ENCODE data around the gene GALNTL6. TPM values are rescaled to one million over a fixed set of nuclear protein-coding genes. Genes with fewer than 3 reads are reported as not detected.

Gene GALNTL6
- total and polyA plus RNA-seq, 2 donors (not counting 1 experiment from before 2014, with no cell fraction given), result not detected

- H3K4me3 ChIP-seq (replicated peaks in 1 of 4; ENCODE audit: control extremely low read depth in 1 of 4, insufficient read depth in 1 of 4, low read depth in 3 of 4, low read length in 4 of 4), result no peak overlapping the region
- H2AFZ ChIP-seq (ENCODE audit: low read length), result no peak overlapping the region
- no peaks in the 10 kb centered on the region for H3K9me3 ChIP-seq (ENCODE audit: control insufficient read depth, insufficient read depth, low read depth, low read length)
These were observed 1185.6 kb downstream of the GALNTL6 start for GRCh38 chr4:172998527-172999469.

GRCh38 chr4:173001571-173001970 is 1188.4 kb downstream of the GALNTL6 start:
- peak; percentile 81 to 89 for DNase-seq (ENCODE audit: low read depth in 2 of 2)
- TF ChIP-seq, protein P1, sequence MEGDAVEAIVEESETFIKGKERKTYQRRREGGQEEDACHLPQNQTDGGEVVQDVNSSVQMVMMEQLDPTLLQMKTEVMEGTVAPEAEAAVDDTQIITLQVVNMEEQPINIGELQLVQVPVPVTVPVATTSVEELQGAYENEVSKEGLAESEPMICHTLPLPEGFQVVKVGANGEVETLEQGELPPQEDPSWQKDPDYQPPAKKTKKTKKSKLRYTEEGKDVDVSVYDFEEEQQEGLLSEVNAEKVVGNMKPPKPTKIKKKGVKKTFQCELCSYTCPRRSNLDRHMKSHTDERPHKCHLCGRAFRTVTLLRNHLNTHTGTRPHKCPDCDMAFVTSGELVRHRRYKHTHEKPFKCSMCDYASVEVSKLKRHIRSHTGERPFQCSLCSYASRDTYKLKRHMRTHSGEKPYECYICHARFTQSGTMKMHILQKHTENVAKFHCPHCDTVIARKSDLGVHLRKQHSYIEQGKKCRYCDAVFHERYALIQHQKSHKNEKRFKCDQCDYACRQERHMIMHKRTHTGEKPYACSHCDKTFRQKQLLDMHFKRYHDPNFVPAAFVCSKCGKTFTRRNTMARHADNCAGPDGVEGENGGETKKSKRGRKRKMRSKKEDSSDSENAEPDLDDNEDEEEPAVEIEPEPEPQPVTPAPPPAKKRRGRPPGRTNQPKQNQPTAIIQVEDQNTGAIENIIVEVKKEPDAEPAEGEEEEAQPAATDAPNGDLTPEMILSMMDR (conservative IDR thresholded peaks at IDR 0.05 in 1 of 2, IDR thresholded peaks at IDR 0.05 in 1 of 2; ENCODE audit: low read depth in 1 of 2, low read length in 2 of 2), result no peak
- no peak for TF ChIP-seq EZH2 (IDR thresholded peaks at IDR 0.05; ENCODE audit: low read length, missing control alignments)

More at GRCh38 chr4:172998527-172999469, 1185.6 kb downstream of the GALNTL6 start:
- Histone ChIP-seq H3K79me2 (ENCODE audit: control insufficient read depth, insufficient read depth, low read length) (no peaks in the 10 kb centered on the region), H3K4me1 (ENCODE audit: control insufficient read depth, extremely low read depth, insufficient read depth, low read length) (peaks cover 9% of the 10 kb centered on the region), H4K20me1 (ENCODE audit: control insufficient read depth, extremely low read depth, insufficient read depth, low read length) (no peaks in the 10 kb centered on the region), H3K36me3 (ENCODE audit: control insufficient read depth, insufficient read depth, low read length) (no peaks in the 10 kb centered on the region), H3K4me2 (ENCODE audit: extremely low read depth, insufficient read depth, low read length) (no peak overlapping the region), H3K27me3 (ENCODE audit: control insufficient read depth, insufficient read depth, low read length) (no peaks in the 10 kb centered on the region), H3K9ac (ENCODE audit: insufficient read depth, low read length) (no peak overlapping the region), H3K27ac (ENCODE audit: insufficient read depth, low read length) (no peak overlapping the region)
- TF ChIP-seq, protein P1 (conservative IDR thresholded peaks at IDR 0.05 in 1 of 2, IDR thresholded peaks at IDR 0.05 in 1 of 2; ENCODE audit: low read depth in 1 of 2, low read length in 2 of 2), result no peak
- TF ChIP-seq EZH2 (IDR thresholded peaks at IDR 0.05; ENCODE audit: low read length, missing control alignments), result no peak
- peak; percentile 78 to 88 for DNase-seq (ENCODE audit: low read depth in 2 of 2)

DNA sequence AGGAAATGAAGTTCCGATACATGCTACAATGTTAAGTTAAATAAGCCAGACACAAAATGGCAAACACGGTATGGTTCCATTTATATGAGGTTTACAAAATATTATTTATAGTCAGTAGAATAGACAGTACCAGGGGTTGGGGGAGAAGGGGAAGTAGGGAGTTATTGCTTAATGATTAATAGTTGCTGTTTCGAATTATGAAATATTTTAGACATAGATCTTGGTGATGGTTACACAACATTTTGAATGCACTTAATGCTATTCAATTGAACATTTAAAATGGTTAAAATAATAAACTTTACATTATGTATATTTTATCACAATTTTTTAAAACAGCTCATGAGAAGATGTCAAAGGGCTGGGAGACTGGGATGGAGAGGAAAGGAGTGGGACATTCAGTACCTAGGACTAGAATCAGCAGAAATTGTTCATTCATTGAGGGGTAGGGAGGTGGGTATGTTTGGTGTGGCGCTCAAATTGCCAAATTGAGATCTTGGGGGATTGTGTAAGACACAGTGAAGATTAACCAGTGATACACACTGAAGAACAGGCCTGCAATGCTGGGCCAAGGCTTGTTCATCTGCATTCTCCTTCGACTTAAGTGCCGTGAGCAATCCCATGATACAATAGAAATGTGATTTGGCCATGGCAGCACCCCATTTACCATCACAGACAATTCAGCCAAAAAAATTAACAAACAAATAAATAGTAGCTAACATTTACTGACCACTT is 1189.8 kb downstream of the GALNTL6 start:
- Histone ChIP-seq H3K27ac (ENCODE audit: insufficient read depth, low read length) (no peak overlapping the region), H4K20me1 (ENCODE audit: control insufficient read depth, extremely low read depth, insufficient read depth, low read length) (no peaks in the 10 kb centered on the region)
- TF ChIP-seq EZH2 (IDR thresholded peaks at IDR 0.05; ENCODE audit: low read length, missing control alignments), result no peak
- TF ChIP-seq, protein P1 (conservative IDR thresholded peaks at IDR 0.05 in 1 of 2, IDR thresholded peaks at IDR 0.05 in 1 of 2; ENCODE audit: low read depth in 1 of 2, low read length in 2 of 2), result no peak

More at GRCh38 chr4:173001571-173001970, 1188.4 kb downstream of the GALNTL6 start:
- H3K79me2 ChIP-seq (ENCODE audit: control insufficient read depth, insufficient read depth, low read length), result no peaks in the 10 kb centered on the region
- no peak overlapping the region for H3K9ac ChIP-seq (ENCODE audit: insufficient read depth, low read length)
- no peaks in the 10 kb centered on the region for H3K9me3 ChIP-seq (ENCODE audit: control insufficient read depth, insufficient read depth, low read depth, low read length)
- H2AFZ ChIP-seq (ENCODE audit: low read length), result no peak overlapping the region
- H3K36me3 ChIP-seq (ENCODE audit: control insufficient read depth, insufficient read depth, low read length), result no peaks in the 10 kb centered on the region
- H4K20me1 ChIP-seq (ENCODE audit: control insufficient read depth, extremely low read depth, insufficient read depth, low read length), result no peaks in the 10 kb centered on the region
- peaks cover 9% of the 10 kb centered on the region for H3K4me1 ChIP-seq (ENCODE audit: control insufficient read depth, extremely low read depth, insufficient read depth, low read length)
- no peaks in the 10 kb centered on the region for H3K27me3 ChIP-seq (ENCODE audit: control insufficient read depth, insufficient read depth, low read length)
- no peak overlapping the region for H3K4me2 ChIP-seq (ENCODE audit: extremely low read depth, insufficient read depth, low read length)
- no peak overlapping the region for H3K27ac ChIP-seq (ENCODE audit: insufficient read depth, low read length)
- no peak overlapping the region for H3K4me3 ChIP-seq (replicated peaks in 1 of 4; ENCODE audit: control extremely low read depth in 1 of 4, insufficient read depth in 1 of 4, low read depth in 3 of 4, low read length in 4 of 4)

More for the DNA sequence above, 1189.8 kb downstream of the GALNTL6 start:
- Histone ChIP-seq H3K79me2 (ENCODE audit: control insufficient read depth, insufficient read depth, low read length) (no peaks in the 10 kb centered on the region), H3K36me3 (ENCODE audit: control insufficient read depth, insufficient read depth, low read length) (no peaks in the 10 kb centered on the region), H3K9ac (ENCODE audit: insufficient read depth, low read length) (no peak overlapping the region), H2AFZ (ENCODE audit: low read length) (no peak overlapping the region), H3K9me3 (ENCODE audit: control insufficient read depth, insufficient read depth, low read depth, low read length) (no peaks in the 10 kb centered on the region), H3K4me1 (ENCODE audit: control insufficient read depth, extremely low read depth, insufficient read depth, low read length) (peaks cover 6% of the 10 kb centered on the region), H3K4me2 (ENCODE audit: extremely low read depth, insufficient read depth, low read length) (no peak overlapping the region), H3K27me3 (ENCODE audit: control insufficient read depth, insufficient read depth, low read length) (no peaks in the 10 kb centered on the region), H3K4me3 (replicated peaks in 1 of 4; ENCODE audit: control extremely low read depth in 1 of 4, insufficient read depth in 1 of 4, low read depth in 3 of 4, low read length in 4 of 4) (no peak overlapping the region)
- no peak for DNase-seq (ENCODE audit: low read depth in 2 of 2)
